Panc1 (cell line): ENCODE results near the gene CSH2.
"Not testable (repeated sequence)": the region's sequence is repeated elsewhere in the genome, so short reads cannot be mapped to it uniquely, and the experiment has no call there.

Experiments
- CTCF ChIP-seq: fragments of 450-650 bp; IDR thresholded peaks from 2 replicates; pipeline ENCODE4 v1.5.1; 2017; ENCODE audit warnings: mild to moderate bottlenecking
- SIN3A ChIP-seq: IDR thresholded peaks from 2 replicates; pipeline ENCODE4 v1.6.1; 2012; ENCODE audit warnings: low read depth, mild to moderate bottlenecking, low read length, moderate library complexity, borderline replicate concordance; ENCODE audit not compliant: insufficient read depth
- TCF7L2 ChIP-seq: IDR thresholded peaks from 2 replicates; pipeline ENCODE4 v1.6.1; 2011; ENCODE audit warnings: mild to moderate bottlenecking, low read depth, low read length, inconsistent platforms

- TF ChIP-seq CTCF, SIN3A, TCF7L2: not testable (repeated sequence)
Measured at GRCh38 chr17:63870292-63870665, 3.2 kb downstream of the CSH2 start.
